Stimulated activated CD4-positive, alpha-beta T cell treated with anti-CD3 and anti-CD28 coated beads, TNF-alpha, amount 100 ng/mL, for 48 hours (primary cell): ENCODE measurements around the gene XCL1.

Experiments used
- DNase-seq, 3 donors: peaks; one replicate each; pipeline ENCODE4 v3.0.0-alpha.2; 2020; ENCODE audit warnings: low read depth in 3 of 3

XCL1 gene

DNA sequence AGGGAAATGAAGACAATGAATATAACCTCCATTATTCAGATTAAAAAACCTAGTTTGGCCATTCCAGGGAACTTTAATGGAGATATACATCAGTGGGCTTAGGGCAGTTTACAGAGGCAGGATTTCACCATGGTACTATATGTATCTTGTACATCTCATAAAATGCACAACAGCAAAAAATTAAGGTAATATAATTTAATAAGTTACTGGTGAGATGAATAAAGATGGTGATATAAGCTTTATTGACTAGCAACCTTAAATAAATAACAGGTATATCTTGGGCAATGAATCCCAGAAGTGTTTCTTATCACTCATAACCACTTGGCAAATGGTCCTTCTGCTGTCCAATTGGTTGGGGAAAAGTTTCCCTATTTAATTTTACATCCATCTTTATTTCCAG is 29.0 kb downstream of the XCL1 start:
- DNase-seq, result no peak

DNA sequence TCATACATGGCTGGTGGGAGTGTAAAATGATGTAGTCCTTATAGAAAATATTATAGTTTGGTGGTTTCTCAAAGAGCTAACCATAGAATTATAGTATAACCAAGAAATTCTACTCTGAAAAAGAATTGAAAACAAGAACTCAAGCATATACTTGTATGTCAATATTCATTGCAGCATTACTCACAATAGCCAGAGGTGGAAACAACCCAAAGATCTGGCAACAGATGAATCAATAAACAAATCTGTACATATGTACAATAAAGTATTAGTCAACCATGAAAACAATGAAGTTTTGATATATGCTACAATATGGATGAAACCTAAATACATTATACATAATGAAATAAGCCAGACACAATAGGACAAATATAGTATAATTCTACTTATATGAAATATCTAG is 29.7 kb downstream of the XCL1 start:
- DNase-seq, result no peak

DNA sequence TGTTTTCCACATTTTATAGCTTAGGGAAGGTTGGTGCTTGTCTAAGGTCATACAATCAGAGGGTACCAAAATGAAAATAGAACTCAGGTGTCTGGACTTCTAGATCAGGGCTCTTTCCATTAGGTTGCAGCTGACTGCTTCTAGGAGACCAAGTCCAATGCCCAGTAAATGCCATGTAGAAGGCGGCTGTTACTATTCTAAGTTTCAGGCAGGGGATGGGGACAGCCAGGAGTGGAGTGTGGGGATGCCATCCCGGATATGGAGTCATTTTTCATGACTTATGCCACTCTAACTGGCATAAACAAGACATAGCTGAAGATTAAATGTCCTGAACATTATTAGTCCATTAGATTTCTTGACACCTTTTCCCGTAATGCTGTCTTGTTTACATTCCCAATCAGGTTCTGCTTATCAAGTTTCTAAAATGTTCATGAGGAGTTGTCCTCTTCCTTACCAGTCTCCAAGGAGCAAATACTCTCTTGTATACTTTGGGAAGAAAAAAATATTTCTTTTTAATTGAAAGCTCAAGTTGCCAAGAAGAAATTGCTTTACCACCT is 31.5 kb downstream of the XCL1 start:
- no peak for DNase-seq

DNA sequence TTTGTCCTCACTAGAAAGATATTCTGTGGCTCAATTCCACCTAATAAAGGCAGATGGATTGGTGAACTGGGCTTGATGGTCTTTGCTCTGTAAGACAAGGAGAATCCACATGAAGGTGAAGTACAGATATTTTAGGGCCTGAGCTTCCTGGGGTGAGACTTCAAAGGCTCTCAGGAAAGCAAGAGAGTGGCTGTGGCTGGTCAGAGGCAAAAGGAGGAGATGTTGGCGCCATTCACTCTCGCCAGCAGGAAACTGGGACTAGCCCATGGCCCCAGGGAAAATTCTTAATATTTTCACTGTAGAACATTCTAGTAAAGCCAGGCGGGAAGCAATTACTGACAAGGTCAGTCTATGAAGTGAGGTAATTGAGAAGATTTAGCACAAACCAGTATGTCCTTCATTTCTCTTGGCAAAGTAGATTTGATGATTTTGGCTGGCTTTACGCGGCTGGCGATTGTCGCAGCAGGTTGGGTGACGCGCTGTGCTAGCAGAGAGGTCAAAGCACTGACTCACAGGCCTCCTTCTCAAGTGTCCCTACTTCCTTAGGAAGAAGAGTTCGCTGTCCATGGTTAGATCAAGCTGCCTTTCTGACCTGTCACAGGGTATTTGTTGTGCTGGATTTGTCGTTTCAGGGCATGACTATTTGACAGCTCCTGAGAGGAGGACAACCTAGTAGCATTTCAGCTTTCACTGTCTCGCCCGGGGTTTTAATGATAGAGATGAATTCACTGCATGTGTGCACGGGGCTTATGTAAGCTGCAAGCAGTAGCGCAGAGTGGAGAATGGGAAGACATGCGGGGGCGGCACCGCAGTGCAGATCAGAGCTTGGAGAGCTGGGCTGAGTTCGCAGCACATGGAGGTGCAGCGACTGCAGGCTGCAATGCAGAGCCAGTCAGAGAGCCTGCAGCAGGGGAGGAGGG is 32.7 kb downstream of the XCL1 start:
- no peak for DNase-seq

DNA sequence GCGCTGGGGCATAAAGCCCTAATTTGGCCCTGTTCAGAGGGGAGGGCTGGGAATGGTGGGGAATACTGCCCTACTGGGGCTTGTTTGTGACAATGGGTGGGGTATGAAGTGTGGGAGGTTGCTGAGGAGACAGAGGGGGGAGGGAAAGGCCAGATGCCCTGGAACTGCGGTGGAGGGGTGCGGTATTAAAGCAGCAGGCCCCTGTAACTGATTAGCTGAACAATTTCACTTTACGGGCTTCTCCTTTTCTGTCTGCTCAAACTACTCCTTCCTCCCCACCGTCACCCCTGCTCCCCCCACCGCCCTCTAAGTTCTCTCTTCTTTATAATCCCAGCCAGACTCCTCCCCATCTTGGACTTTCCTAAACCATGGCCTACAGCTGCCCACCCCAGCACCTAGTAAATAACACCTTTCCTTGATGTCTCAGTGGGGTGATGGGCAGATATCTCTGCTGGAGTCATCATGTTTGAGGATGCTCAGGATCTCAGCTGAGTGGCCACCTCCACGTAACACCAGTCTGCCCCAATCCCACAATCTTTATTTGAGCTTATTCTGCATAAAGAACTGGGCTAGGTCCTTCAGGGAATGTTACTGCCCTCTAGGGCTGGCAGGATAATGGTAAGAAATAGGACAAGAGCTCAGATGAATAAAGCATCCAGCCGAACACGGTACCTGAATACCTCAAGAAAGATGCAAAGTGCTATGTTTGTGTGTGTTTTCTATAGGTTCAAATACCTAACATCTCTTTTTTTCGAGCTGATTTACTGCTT is 33.5 kb downstream of the XCL1 start:
- no peak for DNase-seq

DNA sequence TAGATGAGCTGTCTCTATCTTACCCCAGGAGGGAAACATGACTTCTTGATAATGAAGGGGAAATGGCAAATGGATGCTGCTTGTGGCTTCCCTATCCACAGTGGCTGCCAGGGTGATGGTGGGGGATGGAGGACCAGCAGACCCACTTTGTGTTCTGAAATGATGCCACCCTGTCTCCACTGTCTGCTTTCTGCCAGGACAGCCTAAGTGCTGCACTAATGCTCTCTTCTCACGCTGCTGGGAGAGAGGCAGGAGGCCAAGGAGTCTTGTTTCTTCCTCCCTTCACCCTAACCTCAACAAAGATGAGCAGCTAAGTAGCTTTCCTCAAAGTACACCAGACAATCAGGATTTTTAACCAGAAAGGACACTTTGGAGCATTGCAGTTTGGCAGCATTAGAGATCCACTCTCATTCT is 36.6 kb downstream of the XCL1 start:
- DNase-seq, result no peak

DNA sequence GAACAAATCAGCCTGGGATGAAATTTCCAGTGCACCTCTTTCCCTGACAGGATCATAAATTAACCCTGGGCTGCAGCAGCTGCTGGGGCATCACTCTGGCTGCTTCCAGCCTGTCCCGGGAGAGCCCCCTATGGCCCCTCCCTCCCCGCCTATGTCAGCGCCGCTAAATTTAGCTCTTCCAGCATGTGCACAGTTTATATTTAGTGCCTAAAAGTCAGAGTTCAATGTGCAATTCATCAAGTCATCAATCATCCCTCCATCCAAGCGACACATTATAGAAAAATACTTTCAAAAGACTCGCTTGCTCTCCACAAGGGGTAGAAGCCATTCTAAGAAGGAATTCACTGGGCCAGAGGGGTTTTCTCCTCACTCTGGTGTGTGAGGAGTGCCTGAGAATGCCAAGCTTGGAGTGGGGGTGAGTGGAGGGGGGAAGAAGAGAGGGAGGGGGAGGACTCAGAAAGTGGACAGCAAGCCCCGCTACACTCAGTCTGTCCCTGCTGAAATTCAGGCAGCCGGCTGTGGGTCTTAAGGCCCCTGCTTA is 37.4 kb downstream of the XCL1 start:
- no peak for DNase-seq

DNA sequence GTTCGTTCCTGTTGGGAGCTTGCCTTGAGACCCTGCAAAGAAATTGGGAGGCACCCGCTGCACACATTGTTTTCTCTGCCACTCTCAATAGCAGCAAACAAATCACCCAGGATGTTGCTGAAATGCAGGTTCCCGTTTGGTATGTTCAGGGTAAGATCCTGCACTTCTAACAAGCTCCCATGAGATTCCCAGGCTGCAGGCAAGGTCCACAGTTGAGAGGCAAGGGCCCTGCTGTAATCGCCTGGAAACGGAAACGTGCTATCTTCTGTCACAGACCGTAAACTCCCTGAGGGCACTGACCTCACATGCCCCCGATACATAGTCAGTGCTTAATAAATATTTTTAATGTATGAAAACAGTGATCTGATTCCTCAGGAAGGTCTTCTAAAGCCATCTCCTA is 37.8 kb downstream of the XCL1 start:
- DNase-seq, result no peak

DNA sequence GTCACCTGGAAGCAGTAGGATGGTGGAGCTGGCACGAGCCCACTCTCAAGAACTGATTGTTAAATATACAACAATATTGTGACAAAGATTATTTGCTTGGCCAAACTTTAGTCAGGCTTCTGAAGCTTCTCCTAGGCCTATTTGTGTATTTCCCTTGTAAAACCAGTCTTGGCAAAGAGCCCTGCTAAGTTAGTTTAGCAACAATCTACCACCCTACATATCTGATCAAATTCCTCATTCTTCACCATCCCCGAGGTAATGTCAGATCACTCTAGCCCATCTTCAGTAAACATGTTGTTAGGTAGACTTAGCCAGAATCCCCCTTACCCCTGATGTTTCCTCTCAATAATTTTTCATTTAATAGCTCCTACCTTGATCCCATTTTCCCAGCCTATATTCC is 39.6 kb downstream of the XCL1 start:
- no peak for DNase-seq

DNA sequence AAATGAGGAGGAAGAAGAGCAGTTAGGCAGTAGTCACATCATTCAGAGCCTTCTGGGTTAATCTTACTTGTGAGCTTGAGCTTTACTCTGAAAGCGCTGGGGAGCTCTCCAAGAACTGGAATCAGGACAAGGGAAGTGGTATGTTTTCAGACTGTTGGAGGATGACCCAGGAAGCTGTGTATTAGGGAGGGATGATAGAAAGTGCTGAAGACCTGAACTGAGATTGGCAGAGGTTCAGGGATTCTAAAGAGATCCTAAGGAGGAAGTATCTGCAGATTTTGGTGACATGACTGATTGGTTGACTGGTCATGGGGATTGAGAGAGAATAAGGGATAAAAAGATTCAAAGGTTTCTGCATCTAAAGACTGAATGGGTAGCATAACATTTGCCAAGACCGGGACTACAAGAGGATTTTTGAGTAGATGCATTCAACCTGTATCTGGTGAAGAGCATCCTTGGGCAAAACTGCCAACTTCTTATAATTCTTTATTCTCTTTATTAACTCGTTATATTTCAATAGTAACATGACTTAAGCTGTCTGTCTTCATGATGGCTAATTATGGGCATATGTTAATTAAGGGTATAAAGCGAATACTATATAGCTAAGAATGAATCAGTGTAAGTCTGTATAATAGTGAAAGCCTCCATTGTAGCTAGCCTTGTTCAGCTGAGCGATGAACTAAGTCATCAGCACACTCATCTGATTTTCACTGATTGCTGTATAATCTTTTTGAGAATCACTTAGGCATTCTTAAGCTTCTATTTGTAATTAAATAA is 41.8 kb downstream of the XCL1 start:
- DNase-seq, result no peak

DNA sequence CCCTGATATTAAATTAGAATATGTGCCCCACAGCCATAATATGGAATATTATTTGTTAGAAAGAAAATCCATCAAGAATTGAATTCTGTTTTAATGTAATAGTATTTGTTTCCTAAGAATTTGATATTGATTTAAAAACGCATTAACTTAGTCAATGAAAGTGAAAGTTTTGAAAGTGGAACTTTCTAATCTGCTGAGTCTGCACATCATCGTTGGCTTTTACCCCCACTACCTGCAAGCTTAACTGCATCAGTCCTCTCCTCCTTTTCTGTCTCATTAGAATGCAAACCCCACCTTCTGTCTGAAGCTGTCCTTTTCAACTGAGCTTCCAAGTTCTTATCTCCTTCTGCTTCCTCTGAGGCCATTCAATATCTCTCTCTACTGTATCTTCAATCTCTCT is 42.5 kb downstream of the XCL1 start:
- DNase-seq, result no peak

DNA sequence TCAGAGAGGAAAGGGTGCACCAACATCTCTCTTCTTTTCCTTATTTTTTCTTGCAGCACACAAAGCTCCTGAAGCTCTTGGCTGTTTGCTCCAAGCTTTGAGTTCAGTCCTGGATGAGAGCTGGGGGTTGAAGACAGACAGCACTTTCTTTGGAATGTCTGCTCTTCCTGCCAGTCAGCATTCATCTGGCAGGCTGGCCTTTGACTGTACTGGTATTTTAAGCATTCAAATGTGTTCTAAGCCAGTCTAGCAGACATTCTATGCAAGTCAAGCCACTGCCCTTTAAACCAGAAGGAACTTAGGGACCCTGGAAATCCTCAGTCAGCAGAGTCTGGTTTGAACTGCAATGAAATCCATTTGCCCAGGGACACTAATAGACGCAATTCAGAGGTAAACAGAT is 45.0 kb downstream of the XCL1 start:
- DNase-seq, result no peak

DNA sequence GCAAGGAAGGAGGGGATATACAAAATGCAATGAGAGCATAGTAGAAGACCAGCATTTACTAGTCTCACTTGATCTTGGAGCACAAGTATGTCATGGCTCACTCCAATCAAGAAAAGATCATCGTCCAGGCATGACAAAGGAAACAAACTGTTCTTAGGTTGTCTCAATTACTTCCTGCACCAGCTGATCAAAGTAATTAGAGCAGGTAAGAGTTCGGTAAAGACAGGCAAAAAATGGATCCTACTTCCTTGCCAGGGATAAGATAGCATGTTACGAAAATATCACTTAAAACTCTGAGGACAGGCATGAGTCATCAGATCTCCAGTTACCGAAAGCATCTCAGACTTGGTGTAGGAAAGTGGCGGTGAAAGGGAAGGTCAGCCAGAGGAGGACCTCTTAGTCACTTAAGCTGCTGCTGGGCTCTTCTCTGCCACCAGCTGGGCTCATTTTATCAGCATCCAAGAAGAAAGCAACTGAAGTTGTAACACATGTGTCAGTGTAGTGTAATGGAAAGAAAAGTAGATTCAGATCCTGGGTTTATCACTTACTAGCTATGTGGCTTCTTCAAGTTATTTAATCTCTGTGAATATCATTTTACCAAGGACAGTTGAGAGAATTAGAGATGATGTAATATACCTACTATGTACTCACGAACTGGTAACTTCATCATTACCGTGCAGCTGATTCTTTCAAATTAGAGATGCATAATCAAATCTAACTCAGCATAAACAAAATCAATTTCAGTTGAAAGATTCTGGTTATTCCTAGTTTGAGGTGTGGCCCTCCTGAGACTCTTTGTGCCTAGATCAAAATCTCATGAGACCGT is 46.8 kb downstream of the XCL1 start:
- no peak for DNase-seq

DNA sequence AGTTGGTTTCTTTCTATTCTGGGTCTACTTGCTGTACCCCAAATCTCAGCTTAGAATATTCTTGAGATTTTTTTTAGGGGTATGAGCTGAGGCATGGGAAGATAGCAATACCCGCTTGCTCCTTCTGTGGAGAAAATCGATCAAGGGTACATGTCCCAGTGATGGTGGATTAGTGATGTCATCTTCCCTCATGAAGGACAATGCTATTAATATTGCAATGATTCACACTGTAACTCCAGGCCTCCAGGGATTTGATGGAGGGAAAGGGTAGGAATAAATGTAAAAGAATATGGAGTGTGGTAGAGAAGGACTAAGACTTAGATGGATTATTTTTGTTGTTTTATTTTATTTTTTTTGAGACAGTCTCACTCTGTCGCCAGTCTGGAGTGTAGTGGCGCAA is 47.4 kb downstream of the XCL1 start:
- no peak for DNase-seq

DNA sequence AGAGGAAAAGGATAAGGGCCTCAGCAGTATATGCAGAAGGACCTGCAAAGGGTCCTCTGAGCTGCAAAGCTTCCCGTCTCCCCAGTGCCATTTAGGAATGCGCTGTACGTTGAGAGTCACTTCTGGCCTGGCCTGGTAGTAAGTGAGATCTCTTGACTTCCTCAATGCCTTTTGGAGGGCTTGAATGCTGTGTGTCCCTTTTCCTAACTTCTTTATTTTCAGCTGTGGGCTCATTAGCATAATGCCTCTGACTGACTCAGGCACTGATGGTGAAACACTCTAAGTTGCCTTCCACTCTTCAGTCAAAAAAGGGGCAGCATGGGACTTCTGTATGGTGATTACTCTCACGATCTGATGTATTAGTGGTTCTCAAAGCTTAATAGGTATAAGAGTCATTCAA is 49.9 kb downstream of the XCL1 start:
- no peak for DNase-seq

DNA sequence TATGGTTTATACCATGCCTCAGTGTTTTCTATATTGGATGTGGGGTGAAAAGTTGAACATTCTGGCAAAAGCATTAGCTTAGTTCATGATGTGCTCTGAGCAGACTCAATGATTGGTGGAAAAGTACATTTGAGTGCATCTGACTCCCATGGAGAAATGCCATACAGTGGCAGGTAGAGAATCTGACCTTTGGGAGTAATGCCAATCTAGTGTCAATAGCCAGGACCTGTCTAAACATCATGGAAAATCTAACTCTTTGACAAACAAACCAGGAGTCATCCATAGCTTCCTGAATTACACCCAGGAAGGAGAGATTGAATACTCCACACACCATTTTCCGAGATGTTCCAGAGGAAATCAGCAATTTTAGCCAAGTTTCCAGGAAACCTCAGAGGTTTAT is 51.0 kb downstream of the XCL1 start:
- no peak for DNase-seq

DNA sequence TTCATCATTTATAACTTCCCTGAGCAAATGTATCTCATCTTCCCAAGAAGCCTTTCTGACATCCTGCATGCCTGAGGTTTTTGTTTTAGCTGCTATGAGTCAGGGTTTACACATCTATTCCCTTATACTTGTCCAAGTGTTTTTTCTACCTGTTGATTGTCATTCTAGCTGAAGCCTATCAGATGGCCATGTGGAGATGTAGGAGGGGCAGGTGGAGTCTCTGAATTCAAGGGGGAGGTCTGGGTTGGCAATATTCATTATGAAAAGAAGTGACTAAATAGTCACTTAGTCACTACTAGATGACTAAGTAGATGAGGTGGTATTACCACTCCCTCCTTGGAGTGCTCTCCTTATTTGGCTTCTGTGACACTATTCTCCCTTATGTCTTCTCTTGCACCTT is 52.4 kb downstream of the XCL1 start:
- peak in 2 of 3 donors; percentile 17 for DNase-seq

DNA sequence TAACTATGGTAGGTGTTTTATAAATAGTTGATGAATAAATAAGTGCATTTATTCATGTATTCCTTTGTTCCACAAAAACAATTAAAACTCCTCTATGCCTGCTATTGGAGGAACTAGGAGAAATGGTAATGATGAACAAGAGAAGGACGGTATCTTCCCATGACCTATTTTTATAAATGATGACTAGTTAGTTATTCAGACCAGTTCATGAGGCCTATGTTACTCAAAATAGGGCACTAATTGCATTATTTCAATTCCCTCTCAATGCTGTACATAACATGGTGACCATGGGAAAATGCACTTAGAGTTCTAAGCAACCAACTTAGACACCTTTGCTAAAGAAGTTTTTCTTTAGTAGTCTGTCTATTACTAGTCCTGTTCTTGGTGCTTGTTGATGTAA is 53.1 kb downstream of the XCL1 start:
- DNase-seq, result no peak
